ENCODE data around the gene PTCH2.

The PTCH2 gene

GRCh38 chr1:44776730-44777068 is 66.4 kb downstream of the PTCH2 start:
- no peak for FAIRE-seq

GRCh38 chr1:44775930-44776729 is 66.9 kb downstream of the PTCH2 start:
- FAIRE-seq, result no peak

GRCh38 chr1:44775078-44775929 is 67.7 kb downstream of the PTCH2 start, which contains the start of gene RPS8:
RPS8 (plus strand) TSS chr1:44775540; CDS start chr1:44775597, 57 bp downstream.
- peak; percentile 72 for FAIRE-seq
